PC-9 (cell line): ENCODE results near the gene NEURL1B.

Source experiments
- CTCF ChIP-seq: fragments of 200-600 bp; sonication (generic); conservative IDR thresholded peaks from 2 replicates; pipeline ENCODE4 v1.6.1; 2017; ENCODE audit warnings: mixed run types, antibody characterized with exemption, mild to moderate bottlenecking, moderate library complexity
- EZH2 ChIP-seq: fragments of 200-600 bp; sonication (generic); IDR thresholded peaks from 2 replicates; pipeline ENCODE4 v1.8.0; 2017; ENCODE audit warnings: antibody characterized with exemption, low read depth

GRCh38 chr5:172661526-172661925, 20.5 kb downstream of the NEURL1B start:
- TF ChIP-seq CTCF (no peak), EZH2 (no peak)
